T follicular helper cell (primary cell): ENCODE measurements around the gene P2RX7.
"Not testable (repeated sequence)": the region's sequence is repeated elsewhere in the genome, so short reads cannot be mapped to it uniquely, and the experiment has no call there.

Experiments
- DNase-seq: peaks from one replicate; pipeline ENCODE4 v3.0.0-alpha.2; 2020; ENCODE audit warnings: low read depth

Gene P2RX7

GRCh38 chr12:121170611-121171260 is 38.1 kb downstream of the P2RX7 start:
- no peak for DNase-seq

GRCh38 chr12:121172145-121172544 is 39.5 kb downstream of the P2RX7 start:
- DNase-seq, result no peak

GRCh38 chr12:121175383-121176119 is 42.9 kb downstream of the P2RX7 start:
- DNase-seq, result no peak

- DNase-seq, result no peak
These were observed 44.3 kb downstream of the P2RX7 start for GRCh38 chr12:121176826-121177529.

GRCh38 chr12:121181181-121181580 is 48.5 kb downstream of the P2RX7 start:
- no peak for DNase-seq

DNA sequence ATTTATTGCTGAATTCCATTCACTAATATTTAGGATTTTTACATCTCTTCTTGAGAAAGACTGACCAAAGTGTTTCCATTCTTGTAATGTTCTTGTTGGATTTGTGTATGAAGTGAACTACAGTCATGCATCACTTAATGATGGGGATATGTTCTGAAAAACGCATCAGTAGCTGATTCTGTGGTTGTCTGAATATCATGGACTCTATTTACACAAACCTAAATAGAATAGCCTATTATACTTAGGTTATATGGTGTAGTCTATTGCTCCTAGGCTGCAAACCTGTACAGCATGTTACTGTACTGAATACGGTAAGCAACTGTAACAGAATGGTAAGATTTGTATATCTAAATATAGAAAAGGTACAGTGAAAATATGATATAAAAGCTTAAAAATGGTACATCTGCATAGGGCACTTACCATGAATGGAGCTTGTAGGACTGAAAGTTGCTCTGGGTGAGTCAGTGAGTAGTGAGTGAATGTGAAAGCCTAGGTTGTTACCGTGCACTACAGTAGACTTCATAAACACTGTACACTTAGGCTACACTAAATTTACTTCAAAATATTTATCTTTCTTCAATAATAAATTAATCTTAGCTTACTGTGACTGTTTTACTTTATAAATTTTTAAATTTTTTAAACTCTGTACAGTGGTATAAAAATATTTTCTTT is 49.7 kb downstream of the P2RX7 start:
- no peak for DNase-seq

GRCh38 chr12:121184425-121184824 is 51.7 kb downstream of the P2RX7 start:
- DNase-seq, result no peak

DNA sequence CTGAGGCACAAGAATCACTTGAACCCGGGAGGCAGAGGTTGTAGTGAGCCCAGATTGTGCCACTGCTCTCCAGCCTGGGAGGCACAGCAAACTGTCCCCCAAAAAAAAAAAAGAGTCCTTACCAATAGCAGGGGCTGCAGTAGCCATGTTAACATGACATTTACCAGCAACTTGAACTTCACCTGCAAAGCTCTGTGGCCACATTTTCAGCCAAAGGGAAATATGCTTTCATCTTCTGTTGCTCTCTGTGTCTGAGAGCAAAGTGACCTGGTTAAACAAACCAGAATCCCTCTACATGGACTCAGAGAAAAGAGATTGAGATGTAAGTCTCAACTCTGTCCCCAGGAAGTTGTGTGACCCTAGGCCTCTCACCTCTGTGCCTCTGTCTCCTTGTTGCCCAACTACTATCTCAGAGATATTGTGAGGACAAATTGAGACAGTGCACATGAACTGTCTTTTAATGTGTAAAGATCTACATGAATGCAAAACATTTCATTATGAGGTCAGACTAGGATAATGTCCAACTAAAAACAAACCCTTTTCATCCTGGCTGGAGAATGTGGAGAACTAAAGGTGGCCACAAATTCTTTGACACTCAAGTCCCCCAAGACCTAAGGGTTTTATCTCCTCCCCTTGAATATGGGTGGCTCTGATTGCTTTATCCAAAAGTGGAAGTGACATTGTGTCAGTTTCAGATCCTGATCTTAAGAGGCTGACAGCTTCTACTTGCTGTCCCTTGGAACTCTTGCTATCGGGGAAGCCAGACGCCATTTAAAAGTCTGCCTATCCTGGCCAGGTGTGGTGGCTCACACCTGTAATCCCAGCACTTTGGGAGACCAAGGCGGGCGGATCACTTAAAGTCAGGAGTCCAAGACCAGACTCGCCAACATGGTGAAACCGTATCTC is 52.6 kb downstream of the P2RX7 start:
- DNase-seq, result no peak

- no peak for DNase-seq
These were observed 54.1 kb downstream of the P2RX7 start for GRCh38 chr12:121186826-121187225.

DNA sequence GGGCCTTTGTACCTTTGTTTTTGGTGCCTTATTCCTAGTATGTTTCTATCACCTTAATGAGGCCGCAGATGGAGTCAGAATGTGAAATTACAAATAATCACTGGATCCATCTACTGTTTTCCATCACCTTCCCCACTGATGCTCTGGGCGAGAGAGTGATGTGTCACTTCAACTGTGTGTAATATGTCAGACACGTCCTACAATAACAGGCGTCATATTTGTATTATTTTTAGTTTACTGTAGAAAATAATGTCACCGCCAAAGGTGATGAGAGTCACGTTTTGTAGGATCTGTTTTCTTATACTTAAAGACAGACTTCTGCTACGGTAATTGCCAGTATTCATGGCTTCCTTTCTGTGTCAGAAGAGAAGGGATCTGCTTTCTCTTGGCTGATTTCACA is 54.8 kb downstream of the P2RX7 start:
- no peak for DNase-seq

- no peak for DNase-seq
These were observed 55.6 kb downstream of the P2RX7 start for GRCh38 chr12:121188227-121188626.

DNA sequence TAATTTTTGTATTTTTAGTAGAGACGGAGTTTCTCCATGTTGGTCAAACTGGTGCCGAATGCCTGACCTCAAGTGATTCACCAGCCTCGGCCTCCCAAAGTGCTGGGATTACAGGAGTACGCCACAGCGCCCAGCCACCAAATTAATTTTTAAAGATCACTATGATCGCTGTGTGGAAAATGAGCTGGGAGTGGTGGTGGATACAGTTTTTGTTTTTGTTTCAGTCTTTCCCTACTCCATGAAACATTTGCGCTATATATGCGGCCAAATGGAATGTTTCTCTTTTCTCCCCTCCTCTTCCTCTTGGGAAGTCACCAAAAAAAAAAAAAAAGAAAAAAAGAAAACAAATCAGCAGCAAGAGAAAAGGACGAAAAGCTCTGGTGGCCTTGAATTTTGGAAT is 56.5 kb downstream of the P2RX7 start:
- no peak for DNase-seq

DNA sequence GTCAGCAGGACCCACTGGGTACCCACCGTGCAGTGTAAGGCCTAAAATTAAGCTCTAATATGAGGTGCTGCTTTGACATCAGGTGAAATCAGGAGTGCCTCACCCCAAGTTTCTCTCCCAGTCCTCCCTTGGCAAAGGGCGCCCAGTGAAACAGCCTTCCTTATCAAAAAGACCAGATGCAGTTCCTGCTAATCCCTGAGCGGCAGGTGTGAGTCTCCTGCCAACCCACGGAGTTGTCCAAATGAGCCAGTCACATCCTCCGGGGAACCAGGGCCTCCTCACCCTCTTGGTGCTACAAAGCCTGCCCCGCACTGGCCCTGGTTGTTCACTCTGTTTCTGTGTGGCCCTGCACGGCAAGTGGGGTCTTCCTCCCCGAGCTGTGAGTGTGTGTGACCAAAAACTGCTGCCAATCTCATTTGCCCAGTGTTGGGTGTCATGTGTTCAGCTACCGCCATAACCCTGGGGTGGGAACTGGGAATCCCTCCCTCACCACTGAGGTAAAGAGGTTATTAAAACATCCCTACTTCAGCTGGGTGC is 57.0 kb downstream of the P2RX7 start:
- DNase-seq, result no peak

- DNase-seq, result no peak
These were observed 57.9 kb downstream of the P2RX7 start for GRCh38 chr12:121190523-121191031.

- no peak for DNase-seq
These were observed 58.5 kb downstream of the P2RX7 start for GRCh38 chr12:121191151-121191550.

GRCh38 chr12:121196902-121197301 is 64.2 kb downstream of the P2RX7 start:
- DNase-seq, result no peak

- no peak for DNase-seq
These were observed 66.3 kb downstream of the P2RX7 start for GRCh38 chr12:121198949-121199348.

- DNase-seq, result not testable (repeated sequence)
These were observed 68.5 kb downstream of the P2RX7 start for GRCh38 chr12:121201140-121201539.

DNA sequence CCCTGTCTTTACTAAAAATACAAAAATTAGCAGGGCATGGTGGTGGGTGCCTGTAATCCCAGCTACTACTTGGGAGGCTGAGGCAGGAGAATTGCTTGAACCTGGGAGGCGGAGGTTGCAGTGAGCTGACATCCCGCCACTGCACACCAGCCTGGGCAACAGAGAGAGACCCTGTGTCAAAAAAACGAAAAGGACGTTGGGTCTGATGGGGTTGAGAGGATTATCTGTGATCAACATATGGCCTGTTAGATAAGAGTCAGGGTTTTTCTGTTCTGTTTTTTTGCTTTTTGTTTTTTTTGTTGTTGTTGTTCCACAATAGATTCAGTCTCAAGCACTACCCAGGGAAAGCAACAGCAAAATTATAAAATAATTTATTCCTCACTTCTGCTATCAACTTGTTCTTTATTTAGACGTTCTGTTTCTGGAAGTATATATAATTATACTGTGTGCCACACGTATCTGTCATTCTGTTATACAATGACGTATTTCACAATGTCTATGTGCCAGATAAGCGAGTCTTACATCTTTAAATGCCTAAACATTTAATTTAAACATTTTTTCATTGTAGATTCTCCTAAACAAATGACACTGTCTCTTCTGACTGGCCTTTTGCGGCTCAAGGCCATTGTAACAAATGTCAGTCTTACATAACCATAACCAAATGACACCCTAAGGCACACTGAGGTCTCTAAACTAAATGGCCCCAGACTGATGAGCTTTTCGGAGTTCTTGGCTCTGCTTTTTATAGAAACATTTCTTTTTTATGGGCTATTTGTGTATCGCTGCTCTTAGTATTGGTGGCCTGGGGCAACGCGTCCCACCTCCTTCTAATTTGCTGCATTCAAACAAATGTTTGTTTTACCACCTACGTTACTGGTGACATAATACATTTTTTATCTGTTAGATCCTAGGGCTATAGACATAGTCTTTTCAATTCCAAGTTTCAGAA is 70.0 kb downstream of the P2RX7 start:
- DNase-seq, result no peak

DNA sequence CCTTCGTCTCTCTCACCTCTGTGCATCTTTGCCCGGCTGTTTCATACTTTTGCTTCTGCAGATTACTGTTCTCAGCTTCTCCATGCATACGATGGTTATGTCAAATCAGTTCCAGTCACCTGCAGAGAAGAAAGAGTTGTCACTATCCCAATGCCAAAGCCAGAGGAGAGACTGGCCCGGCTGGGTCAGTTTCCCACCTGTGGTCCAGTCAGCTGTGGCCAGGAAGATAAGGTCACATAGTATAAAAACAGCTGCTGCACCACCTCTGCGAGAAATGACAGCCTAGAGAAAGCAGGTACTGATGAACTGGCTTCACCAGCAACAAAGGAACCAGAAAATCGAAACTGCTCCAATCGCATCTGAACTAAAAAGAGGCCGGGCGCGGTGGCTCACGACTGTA is 70.8 kb downstream of the P2RX7 start:
- DNase-seq, result no peak
